HFFc6 (cell line): ENCODE data around the gene RNU1-1. TPM values are rescaled to one million over a fixed set of nuclear protein-coding genes. Genes with fewer than 3 reads are reported as not detected.
"Not testable (repeated sequence)": the region's sequence is repeated elsewhere in the genome, so short reads cannot be mapped to it uniquely, and the experiment has no call there.

Experiments
- DNase-seq: peaks from one replicate; pipeline ENCODE4 v3.0.0-alpha.2; 2018
- H3K27ac Mint-ChIP-seq: 2 replicates; pipeline ENCODE4 v1.8.0; 2020; ENCODE audit warnings: mild to moderate bottlenecking, mixed read lengths
- H3K27me3 Mint-ChIP-seq: 2 replicates; pipeline ENCODE4 v1.8.0; 2021; ENCODE audit warnings: mild to moderate bottlenecking, moderate library complexity, mixed read lengths; ENCODE audit not compliant: insufficient read depth
- H3K36me3 Mint-ChIP-seq: 2 replicates; pipeline ENCODE4 v1.8.0; 2021; ENCODE audit warnings: low read depth, mixed read lengths
- H3K4me1 Mint-ChIP-seq: 2 replicates; pipeline ENCODE4 v1.8.0; 2020; ENCODE audit warnings: low read depth, mixed read lengths
- H3K4me3 Mint-ChIP-seq: 2 replicates; pipeline ENCODE4 v1.8.0; 2020; ENCODE audit warnings: mild to moderate bottlenecking, moderate library complexity, mixed read lengths
- H3K9me3 Mint-ChIP-seq: 2 replicates; pipeline ENCODE4 v1.8.0; 2020; ENCODE audit warnings: mild to moderate bottlenecking, mixed read lengths
- CTCF ChIP-seq: fragments of 200-600 bp; sonication (generic); IDR thresholded peaks from 2 replicates; pipeline ENCODE4 v1.5.0; 2021; ENCODE audit warnings: antibody characterized with exemption, mild to moderate bottlenecking
- total RNA-seq, 6 experiments: library from RNA; stranded (reverse); fragmentation: NEBNext Ultra II Directional; extraction: Animal tissue kit (Norgen Biotek cat#: 25700); gene quantifications; 2 replicates in 1 of 6; 3 replicates in 5 of 6; pipeline ENCODE4 v1.2.3, GENCODE V29; 2021

The RNU1-1 gene
- total RNA-seq, 6 experiments from 2014 or later: 1,191 to 2,394 (median 1,819) TPM

GRCh38 chr1:16484931-16485330 is 29.2 kb downstream of the RNU1-1 start:
- H3K36me3 Mint-ChIP-seq: peaks cover 4% of the 10 kb centered on the region; the same call in 1 of the 2 replicates
- TF ChIP-seq CTCF: no peak
- DNase-seq: no peak
- no peak overlapping the region for H3K4me3 Mint-ChIP-seq
- H3K27ac Mint-ChIP-seq: no peak overlapping the region
- H3K27me3 Mint-ChIP-seq: peaks cover 4% of the 10 kb centered on the region
- no peaks in the 10 kb centered on the region for H3K4me1 Mint-ChIP-seq
- no peaks in the 10 kb centered on the region for H3K9me3 Mint-ChIP-seq

DNA sequence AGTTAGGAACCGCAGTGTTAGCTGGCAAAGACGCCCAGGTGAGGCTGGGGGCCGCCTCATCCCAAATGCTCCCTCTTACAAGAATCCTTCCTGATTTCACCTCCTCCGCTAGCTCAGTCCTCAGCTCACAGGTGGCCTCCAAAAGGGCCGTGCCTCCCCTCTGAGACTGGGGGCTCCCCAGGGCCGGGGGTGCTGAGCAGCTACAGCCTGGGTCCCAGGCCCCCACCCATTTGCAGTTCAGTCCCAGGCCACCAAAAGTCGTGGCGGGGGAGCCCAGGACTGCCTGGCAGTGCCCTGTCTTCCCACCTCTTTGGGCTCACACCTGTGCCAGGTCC is 29.6 kb downstream of the RNU1-1 start:
- Mint-ChIP-seq H3K9me3 (no peaks in the 10 kb centered on the region), H3K36me3 (peaks cover 4% of the 10 kb centered on the region; the same call in 1 of the 2 replicates), H3K4me3 (no peak overlapping the region), H3K27ac (no peak overlapping the region), H3K4me1 (no peaks in the 10 kb centered on the region), H3K27me3 (peaks cover 4% of the 10 kb centered on the region)
- no peak for TF ChIP-seq CTCF
- no peak for DNase-seq

- DNase-seq, H3K27me3 Mint-ChIP-seq, H3K27ac Mint-ChIP-seq, H3K4me3 Mint-ChIP-seq, H3K9me3 Mint-ChIP-seq, H3K36me3 Mint-ChIP-seq, H3K4me1 Mint-ChIP-seq: not testable (repeated sequence)
Measured at GRCh38 chr1:16483639-16484500, 30.2 kb downstream of the RNU1-1 start.

- not testable (repeated sequence) for H3K27me3 Mint-ChIP-seq, H3K36me3 Mint-ChIP-seq, H3K9me3 Mint-ChIP-seq, H3K4me3 Mint-ChIP-seq, H3K4me1 Mint-ChIP-seq, H3K27ac Mint-ChIP-seq, DNase-seq
Measured at GRCh38 chr1:16483146-16483545, 30.9 kb downstream of the RNU1-1 start.

DNA sequence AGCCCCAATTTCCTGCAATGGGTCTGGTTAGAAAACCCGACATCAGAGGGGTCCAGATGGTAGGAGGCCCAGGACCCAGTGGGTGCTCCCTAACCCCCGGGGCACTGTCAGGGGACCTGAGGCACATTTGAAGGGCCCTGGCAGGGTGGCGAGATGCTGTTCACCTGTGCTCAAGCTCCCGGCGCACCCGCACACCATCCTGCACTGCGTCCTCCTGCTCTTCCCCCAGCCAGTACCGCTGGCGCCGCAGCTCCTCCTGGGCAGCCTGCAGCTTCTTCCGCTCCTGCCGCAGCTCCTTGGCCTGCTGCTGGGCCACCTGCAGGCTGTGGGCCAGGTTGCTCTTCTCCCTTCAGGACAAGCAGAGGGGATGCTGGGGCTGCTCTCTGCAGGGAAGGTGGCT is 36.0 kb downstream of the RNU1-1 start:
- no peak overlapping the region for H3K27ac Mint-ChIP-seq
- peaks cover 8% of the 10 kb centered on the region; the same call in 1 of the 2 replicates for H3K36me3 Mint-ChIP-seq
- DNase-seq: no peak
- no peak overlapping the region for H3K4me3 Mint-ChIP-seq
- H3K4me1 Mint-ChIP-seq: no peaks in the 10 kb centered on the region
- no peak for TF ChIP-seq CTCF
- no peaks in the 10 kb centered on the region for H3K9me3 Mint-ChIP-seq
- H3K27me3 Mint-ChIP-seq: peaks cover 4% of the 10 kb centered on the region

GRCh38 chr1:16475771-16476770 is 38.0 kb downstream of the RNU1-1 start:
- H3K4me1 Mint-ChIP-seq, H3K9me3 Mint-ChIP-seq, H3K27me3 Mint-ChIP-seq, H3K4me3 Mint-ChIP-seq, DNase-seq, H3K27ac Mint-ChIP-seq: not testable (repeated sequence)
- H3K36me3 Mint-ChIP-seq: peaks cover 20% of the 10 kb centered on the region; the same call in 1 of the 2 replicates
